Urothelium cell line (cell line): ENCODE data around the gene KRT14.
A peak's percentile ranks its signal among the peaks of the same experiment; 100 is the strongest.
"Not testable (repeated sequence)": the region's sequence is repeated elsewhere in the genome, so short reads cannot be mapped to it uniquely, and the experiment has no call there.

Experiments used
- DNase-seq: peaks from one replicate; pipeline ENCODE4 v3.0.0; 2011; ENCODE audit warnings: low spot score, mixed read lengths
- FAIRE-seq: peaks from 2 replicates; lab custom pipeline; 2011; peaks lifted over from hg19 to GRCh38; lab: Jason Lieb, UNC

The KRT14 gene

GRCh38 chr17:41548844-41549595 is 37.7 kb downstream of the KRT14 start:
- DNase-seq (peak; percentile 84), FAIRE-seq (peak; percentile 63)

- DNase-seq (peak; percentile 95), FAIRE-seq (peak; percentile 98)
Measured at GRCh38 chr17:41547921-41548843, 38.5 kb downstream of the KRT14 start.

- FAIRE-seq: peak; percentile 95
- DNase-seq: peak; percentile 75
Measured at GRCh38 chr17:41547378-41547841, 39.3 kb downstream of the KRT14 start.

GRCh38 chr17:41546819-41547218 is 39.9 kb downstream of the KRT14 start:
- FAIRE-seq: no peak
- no peak for DNase-seq

GRCh38 chr17:41545829-41546410 is 40.8 kb downstream of the KRT14 start:
- no peak for DNase-seq
- no peak for FAIRE-seq

- no peak for FAIRE-seq
- DNase-seq: no peak
Measured at GRCh38 chr17:41544935-41545334, 41.8 kb downstream of the KRT14 start.

- DNase-seq (no peak), FAIRE-seq (no peak)
Measured at GRCh38 chr17:41544491-41544892, 42.2 kb downstream of the KRT14 start.

GRCh38 chr17:41542786-41543185 is 43.9 kb downstream of the KRT14 start:
- DNase-seq, FAIRE-seq: not testable (repeated sequence)

GRCh38 chr17:41542357-41542756 is 44.3 kb downstream of the KRT14 start:
- FAIRE-seq: no peak

GRCh38 chr17:41540921-41541625 is 45.6 kb downstream of the KRT14 start:
- DNase-seq (peak; percentile 59), FAIRE-seq (peak; percentile 32)

More at GRCh38 chr17:41542357-41542756, 44.3 kb downstream of the KRT14 start:
- DNase-seq: no peak

- FAIRE-seq: no peak
- DNase-seq: no peak
Measured at GRCh38 chr17:41539979-41540701, 46.6 kb downstream of the KRT14 start.

- FAIRE-seq: no peak
- no peak for DNase-seq
Measured at GRCh38 chr17:41539071-41539492, 47.6 kb downstream of the KRT14 start.

- DNase-seq (peak; percentile 74), FAIRE-seq (no peak)
Measured at GRCh38 chr17:41538565-41538991, 48.1 kb downstream of the KRT14 start.

GRCh38 chr17:41537990-41538389 is 48.7 kb downstream of the KRT14 start:
- DNase-seq (no peak), FAIRE-seq (no peak)

- DNase-seq (no peak), FAIRE-seq (no peak)
Measured at GRCh38 chr17:41537614-41537954, 49.1 kb downstream of the KRT14 start.

GRCh38 chr17:41536741-41537613 is 49.7 kb downstream of the KRT14 start:
- DNase-seq (no peak), FAIRE-seq (no peak)

GRCh38 chr17:41535764-41536481 is 50.8 kb downstream of the KRT14 start:
- no peak for FAIRE-seq
- DNase-seq: no peak

GRCh38 chr17:41534899-41535546 is 51.7 kb downstream of the KRT14 start:
- DNase-seq (no peak), FAIRE-seq (no peak)
